ENCODE results near the gene VWF.
"Not testable (repeated sequence)": the region's sequence is repeated elsewhere in the genome, so short reads cannot be mapped to it uniquely, and the experiment has no call there.

Gene VWF

GRCh38 chr12:6124411-6125309 is at the start of gene VWF:
Gene VWF, minus strand, starts transcription at chr12:6124670. Its CDS starts 1,474 bp downstream, at chr12:6123196.
- no peak for DNase-seq

- no peak for DNase-seq
These were observed 48.4 kb upstream of the VWF start for GRCh38 chr12:6172862-6173261.

GRCh38 chr12:6172086-6172485 is 47.6 kb upstream of the VWF start:
- DNase-seq, result no peak

GRCh38 chr12:6171409-6172015 is 47.0 kb upstream of the VWF start:
- DNase-seq, result peak; percentile 65

GRCh38 chr12:6167327-6168280 is 43.1 kb upstream of the VWF start:
- peak; percentile 91 for DNase-seq

- DNase-seq, result no peak
These were observed 42.3 kb upstream of the VWF start for GRCh38 chr12:6166808-6167207.

GRCh38 chr12:6165395-6165794 is 40.9 kb upstream of the VWF start:
- no peak for DNase-seq

- no peak for DNase-seq
These were observed 39.1 kb upstream of the VWF start for GRCh38 chr12:6163416-6164060.

GRCh38 chr12:6161124-6161882 is 36.8 kb upstream of the VWF start:
- DNase-seq, result no peak

- DNase-seq, result not testable (repeated sequence)
These were observed 35.7 kb upstream of the VWF start for GRCh38 chr12:6160049-6160649.

GRCh38 chr12:6159166-6160011 is 34.9 kb upstream of the VWF start:
- not testable (repeated sequence) for DNase-seq

- no peak for DNase-seq
These were observed 34.3 kb upstream of the VWF start for GRCh38 chr12:6158749-6159148.

- no peak for DNase-seq
These were observed 33.8 kb upstream of the VWF start for GRCh38 chr12:6158255-6158654.

GRCh38 chr12:6157482-6157881 is 33.0 kb upstream of the VWF start:
- no peak for DNase-seq

GRCh38 chr12:6154730-6155459 is 30.4 kb upstream of the VWF start:
- peak; percentile 23 for DNase-seq

- DNase-seq, result not testable (repeated sequence)
These were observed 24.3 kb upstream of the VWF start for GRCh38 chr12:6148722-6149121.

- no peak for DNase-seq
These were observed 23.6 kb upstream of the VWF start for GRCh38 chr12:6148061-6148460.

- no peak for DNase-seq
These were observed 22.5 kb upstream of the VWF start for GRCh38 chr12:6146951-6147350.

GRCh38 chr12:6146509-6146908 is 22.0 kb upstream of the VWF start:
- no peak for DNase-seq

GRCh38 chr12:6145564-6145963 is 21.1 kb upstream of the VWF start:
- no peak for DNase-seq

All from OCI-M1 (cell line).